Prostate gland (tissue), 2 donors: Measurements from ENCODE around the gene IKBKG. TPM values are rescaled to one million over a fixed set of nuclear protein-coding genes. Genes with fewer than 3 reads are reported as not detected.
A peak's percentile ranks its signal among the peaks of the same experiment; 100 is the strongest.
"Not testable (repeated sequence)": the region's sequence is repeated elsewhere in the genome, so short reads cannot be mapped to it uniquely, and the experiment has no call there.

ENCODE experiments used
- DNase-seq: peaks from one replicate; pipeline ENCODE4 v3.0.0-alpha.2; 2019; ENCODE audit warnings: low spot score
- H3K27ac ChIP-seq, 2 donors: fragments of 200-600 bp; sonication (generic); 2 replicates each; pipeline ENCODE4 v1.5.1; 2017 to 2019
- H3K27me3 ChIP-seq: fragments of 200-600 bp; sonication (generic); replicated peaks from 2 replicates; pipeline ENCODE4 v1.5.1; 2019; ENCODE audit not compliant: insufficient read depth
- H3K36me3 ChIP-seq, 2 donors: fragments of 200-600 bp; sonication (generic); 1 replicate in 1 of 2; 2 replicates in 1 of 2; pipeline versions ENCODE4 v1.5.1 to v1.8.1; 2017 to 2019
- H3K4me1 ChIP-seq: fragments of 200-600 bp; sonication (generic); replicated peaks from 2 replicates; pipeline ENCODE4 v1.5.1; 2019
- H3K4me3 ChIP-seq, 2 donors: fragments of 200-600 bp; sonication (generic); 2 replicates each; pipeline ENCODE4 v1.5.1; 2017 to 2019
- H3K9me3 ChIP-seq: fragments of 200-600 bp; sonication (generic); 2 replicates; pipeline ENCODE4 v1.5.1; 2017
- CTCF ChIP-seq, 4 experiments: fragments of 200-600 bp in 2 of 4; fragments of 450-650 bp in 2 of 4; sonication (generic) in 2 of 4; IDR thresholded peaks; 1 replicate in 3 of 4; 2 replicates in 1 of 4; pipeline ENCODE4 v1.5.1; 2016 to 2019; ENCODE audit warnings: antibody characterized with exemption in 4 of 4, mild to moderate bottlenecking in 2 of 4, moderate library complexity in 2 of 4
- POLR2A ChIP-seq: fragments of 450-650 bp; IDR thresholded peaks from one replicate; pipeline ENCODE4 v1.6.1; 2016; ENCODE audit warnings: antibody characterized with exemption, mild to moderate bottlenecking
- POLR2AphosphoS5 ChIP-seq: sonication (generic); formaldehyde crosslinking; IDR thresholded peaks from one replicate; pipeline ENCODE4 v1.6.1; 2017; ENCODE audit warnings: antibody characterized with exemption
- WGBS: methylation state at CpG from one replicate; pipeline ENCODE4 v1.1.5; 2018; 5-methylcytosine and 5-hydroxymethylcytosine counted together
- intact Hi-C: fragments of 100-400 bp; cut with DNase I; formaldehyde crosslinking; loops from one replicate; pipeline ENCODE4 v1.14.2; 2022
- total RNA-seq, 2 donors: library from RNA; depleted of rRNA; stranded (reverse); fragments of >200 nt; gene quantifications; one replicate each; pipeline ENCODE4 v1.1.0, GENCODE V29; 2016

The IKBKG gene
- total RNA-seq, 2 donors from 2014 or later: 16.4 to 31.7 TPM

- no peaks in the 10 kb centered on the region for H3K36me3 ChIP-seq
- DNase-seq: peak; percentile 49
- no peaks in the 10 kb centered on the region for H3K27me3 ChIP-seq
- intact Hi-C loops: no loop called here
- no peaks in the 10 kb centered on the region for H3K4me1 ChIP-seq
- H3K27ac ChIP-seq: peak within 1 kb of the TSS; percentile 81 to 82
- TF ChIP-seq CTCF (IDR thresholded peaks at IDR 0.05): no peak
- peak; percentile 7 for TF ChIP-seq POLR2A
- H3K9me3 ChIP-seq: no peaks in the 10 kb centered on the region
- 1% methylated on average over 20 of the region's 92 CpGs for WGBS
- peak within 1 kb of the TSS; percentile 58 to 64 for H3K4me3 ChIP-seq
Observed at GRCh38 chrX:154546354-154547244, 821 bp upstream of the IKBKG start, which contains the start of gene G6PD. Gene G6PD, minus strand, starts transcription at chrX:154546846. Its CDS starts 691 bp downstream, at chrX:154546155.

GRCh38 chrX:154548028-154548316, 552 bp downstream of the IKBKG start:
- intact Hi-C loops: no loop called here
- 0% methylated on average over 9 of the region's 9 CpGs for WGBS
- TF ChIP-seq POLR2AphosphoS5: no peak
- no peak for TF ChIP-seq CTCF (IDR thresholded peaks at IDR 0.05)
- TF ChIP-seq POLR2A: no peak
- peak overlapping the region; percentile 81 to 82 for H3K27ac ChIP-seq
- DNase-seq: no peak
- H3K36me3 ChIP-seq: no peaks in the 10 kb centered on the region
- H3K9me3 ChIP-seq: no peaks in the 10 kb centered on the region
- no peaks in the 10 kb centered on the region for H3K27me3 ChIP-seq
- H3K4me1 ChIP-seq: no peaks in the 10 kb centered on the region
- H3K4me3 ChIP-seq: peak overlapping the region; percentile 58 to 64

- Histone ChIP-seq H3K27me3 (no peaks in the 10 kb centered on the region), H3K4me3 (no peak overlapping the region), H3K9me3 (no peaks in the 10 kb centered on the region), H3K27ac (no peak overlapping the region), H3K36me3 (no peaks in the 10 kb centered on the region), H3K4me1 (no peaks in the 10 kb centered on the region)
- WGBS: 38% methylated on average over 1 of the region's 1 CpG
- no peak for DNase-seq
- TF ChIP-seq CTCF (IDR thresholded peaks at IDR 0.05): no peak
- no peak for TF ChIP-seq POLR2A
- TF ChIP-seq POLR2AphosphoS5: no peak
- intact Hi-C loops: no loop called here
Observed at GRCh38 chrX:154549766-154550165, 2.3 kb downstream of the IKBKG start.

- WGBS: 86% methylated on average over 4 of the region's 18 CpGs
- H3K27me3 ChIP-seq, H3K36me3 ChIP-seq, H3K27ac ChIP-seq, intact Hi-C loops, H3K4me1 ChIP-seq, DNase-seq, H3K9me3 ChIP-seq, H3K4me3 ChIP-seq: not testable (repeated sequence)
Observed at GRCh38 chrX:154552112-154552806, 4.8 kb downstream of the IKBKG start.

- WGBS: no CpG with 5 or more reads among the region's 24 CpGs
Observed at GRCh38 chrX:154558060-154558690, 10.8 kb downstream of the IKBKG start.

GRCh38 chrX:154558896-154559295, 11.5 kb downstream of the IKBKG start:
- H3K36me3 ChIP-seq, H3K27me3 ChIP-seq, H3K9me3 ChIP-seq, H3K27ac ChIP-seq, H3K4me3 ChIP-seq, intact Hi-C loops, H3K4me1 ChIP-seq, DNase-seq: not testable (repeated sequence)
- WGBS: no CpG with 5 or more reads among the region's 21 CpGs

More at GRCh38 chrX:154558060-154558690, 10.8 kb downstream of the IKBKG start:
- H3K9me3 ChIP-seq, H3K4me3 ChIP-seq, intact Hi-C loops, H3K4me1 ChIP-seq, H3K27ac ChIP-seq, H3K27me3 ChIP-seq, DNase-seq, H3K36me3 ChIP-seq: not testable (repeated sequence)

GRCh38 chrX:154560326-154560725, 12.9 kb downstream of the IKBKG start:
- no CpG with 5 or more reads among the region's 31 CpGs for WGBS
- intact Hi-C loops, H3K36me3 ChIP-seq, H3K4me3 ChIP-seq, H3K27me3 ChIP-seq, H3K27ac ChIP-seq, H3K4me1 ChIP-seq, H3K9me3 ChIP-seq, DNase-seq: not testable (repeated sequence)

- H3K27ac ChIP-seq, H3K9me3 ChIP-seq, H3K4me1 ChIP-seq, H3K4me3 ChIP-seq, intact Hi-C loops, DNase-seq, H3K27me3 ChIP-seq, H3K36me3 ChIP-seq: not testable (repeated sequence)
- no CpG with 5 or more reads among the region's 10 CpGs for WGBS
Observed at GRCh38 chrX:154562295-154562694, 14.9 kb downstream of the IKBKG start.

GRCh38 chrX:154570361-154570760, 22.9 kb downstream of the IKBKG start:
- H3K4me1 ChIP-seq, H3K27me3 ChIP-seq, H3K27ac ChIP-seq, intact Hi-C loops, H3K36me3 ChIP-seq, H3K4me3 ChIP-seq, DNase-seq, H3K9me3 ChIP-seq: not testable (repeated sequence)
- no CpG with 5 or more reads among the region's 11 CpGs for WGBS
